HG03066 (cell line): Measurements from ENCODE around the gene PSMC3.

Experiments
- ATAC-seq: cut with Tn5 transposase; IDR thresholded peaks from one replicate; pipeline ENCODE4 v1.9.1; 2021; ENCODE audit warnings: low read depth; ENCODE audit not compliant: unreplicated experiment

The PSMC3 gene

DNA sequence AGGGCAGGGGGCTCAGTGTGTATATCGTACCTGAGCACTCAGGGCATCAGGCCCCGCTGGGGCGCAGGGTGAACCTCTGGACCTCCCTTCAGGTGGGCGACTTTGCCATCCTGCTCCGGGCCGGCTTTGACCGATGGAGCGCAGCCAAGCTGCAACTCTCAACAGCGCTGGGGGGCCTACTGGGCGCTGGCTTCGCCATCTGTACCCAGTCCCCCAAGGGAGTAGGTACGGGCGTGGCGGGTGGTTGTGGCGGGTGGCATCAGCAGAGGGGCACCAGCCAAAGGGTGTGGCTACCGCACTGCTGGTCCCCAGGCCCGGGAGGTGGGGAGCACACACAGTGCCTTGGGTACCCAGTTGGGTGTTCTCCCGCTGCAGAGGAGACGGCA is 11.6 kb downstream of the PSMC3 start:
- ATAC-seq, result no peak

DNA sequence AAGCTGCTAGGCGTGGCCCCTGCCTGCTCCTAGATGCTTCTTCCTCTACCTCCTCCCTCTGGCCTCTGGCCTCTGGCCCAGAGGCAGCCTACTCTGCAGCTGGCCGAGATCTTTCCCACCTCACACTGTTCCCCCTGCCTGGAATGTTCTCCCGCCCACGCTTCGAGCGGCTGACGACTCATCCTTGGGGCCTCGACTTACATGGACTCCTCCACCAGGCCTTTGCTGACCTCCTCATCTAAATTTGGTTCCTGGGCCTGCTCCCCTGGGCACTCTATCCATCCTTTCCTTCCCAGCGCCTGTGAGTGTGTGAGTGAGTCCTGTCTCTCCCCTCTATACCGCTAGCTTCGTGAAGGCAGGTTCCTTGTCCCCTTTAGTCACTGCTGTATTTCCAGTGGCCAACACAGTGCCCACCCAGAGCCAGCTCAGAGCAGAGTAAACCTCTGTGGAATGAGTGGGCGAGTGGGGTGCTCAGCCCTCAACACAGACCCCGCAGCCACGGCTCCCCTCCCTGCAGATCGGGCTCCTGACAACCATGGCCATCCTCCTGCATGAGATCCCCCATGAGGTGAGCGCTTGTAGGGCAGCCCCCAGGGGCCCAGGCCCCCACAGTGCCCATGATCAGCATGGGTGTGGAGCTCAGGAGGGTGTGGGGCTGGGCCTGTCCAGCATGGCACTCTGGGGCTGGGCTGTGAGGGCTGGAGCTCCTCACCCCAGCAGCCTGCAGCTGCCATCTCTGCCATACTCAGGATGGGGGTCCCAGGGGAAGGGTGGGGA is 12.1 kb downstream of the PSMC3 start:
- ATAC-seq, result no peak

DNA sequence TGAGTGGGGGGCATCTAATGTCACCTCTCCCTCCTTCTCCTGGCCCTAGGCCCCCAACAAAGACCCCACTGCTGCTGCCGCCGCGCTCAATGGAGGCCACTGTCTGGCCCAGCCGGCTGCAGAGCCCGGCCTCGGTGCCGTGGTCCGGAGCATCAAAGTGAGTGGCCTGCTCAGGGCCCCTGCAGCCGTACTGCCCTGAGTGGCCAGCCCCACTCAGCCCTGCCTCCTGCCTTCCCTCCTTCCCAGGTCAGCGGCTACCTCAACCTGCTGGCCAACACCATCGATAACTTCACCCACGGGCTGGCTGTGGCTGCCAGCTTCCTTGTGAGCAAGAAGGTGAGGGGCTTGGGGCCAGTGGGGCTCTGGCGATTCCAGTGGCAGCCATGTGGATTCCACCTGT is 12.9 kb downstream of the PSMC3 start:
- no peak for ATAC-seq

DNA sequence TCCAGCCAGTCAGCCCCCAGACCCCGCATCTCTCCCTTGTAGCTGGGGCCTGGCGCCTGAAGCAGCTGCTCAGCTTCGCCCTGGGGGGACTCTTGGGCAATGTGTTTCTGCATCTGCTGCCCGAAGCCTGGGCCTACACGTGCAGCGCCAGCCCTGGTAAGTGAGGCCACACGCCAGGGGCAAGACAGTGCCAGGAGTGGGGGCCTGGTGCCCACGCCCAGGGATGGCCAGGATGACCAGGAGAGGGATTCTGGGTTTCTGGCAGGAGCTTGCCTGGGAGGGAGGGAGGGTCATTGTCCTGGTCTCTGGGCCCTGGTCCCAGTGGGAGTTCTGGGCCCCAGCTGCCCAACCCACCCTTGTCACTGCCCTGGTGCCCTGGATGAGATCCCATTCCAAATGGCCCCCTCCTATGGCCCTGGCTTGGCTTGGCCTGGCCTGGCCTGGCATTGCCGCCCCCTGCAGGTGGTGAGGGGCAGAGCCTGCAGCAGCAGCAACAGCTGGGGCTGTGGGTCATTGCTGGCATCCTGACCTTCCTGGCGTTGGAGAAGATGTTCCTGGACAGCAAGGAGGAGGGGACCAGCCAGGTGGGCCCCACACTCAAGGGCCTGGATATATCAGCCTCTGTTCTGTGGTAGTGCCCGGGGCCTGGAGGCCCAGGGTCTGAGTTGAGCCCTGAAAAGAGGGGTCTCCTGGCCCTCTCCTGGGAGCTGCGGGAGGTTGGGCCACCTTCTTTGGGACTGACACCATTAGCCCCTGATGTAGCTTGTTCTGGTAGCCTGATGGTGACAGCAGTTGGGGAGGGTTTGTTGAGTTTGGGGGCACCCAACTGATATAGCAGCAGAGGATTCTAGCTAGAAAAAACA is 14.1 kb downstream of the PSMC3 start:
- ATAC-seq, result no peak

DNA sequence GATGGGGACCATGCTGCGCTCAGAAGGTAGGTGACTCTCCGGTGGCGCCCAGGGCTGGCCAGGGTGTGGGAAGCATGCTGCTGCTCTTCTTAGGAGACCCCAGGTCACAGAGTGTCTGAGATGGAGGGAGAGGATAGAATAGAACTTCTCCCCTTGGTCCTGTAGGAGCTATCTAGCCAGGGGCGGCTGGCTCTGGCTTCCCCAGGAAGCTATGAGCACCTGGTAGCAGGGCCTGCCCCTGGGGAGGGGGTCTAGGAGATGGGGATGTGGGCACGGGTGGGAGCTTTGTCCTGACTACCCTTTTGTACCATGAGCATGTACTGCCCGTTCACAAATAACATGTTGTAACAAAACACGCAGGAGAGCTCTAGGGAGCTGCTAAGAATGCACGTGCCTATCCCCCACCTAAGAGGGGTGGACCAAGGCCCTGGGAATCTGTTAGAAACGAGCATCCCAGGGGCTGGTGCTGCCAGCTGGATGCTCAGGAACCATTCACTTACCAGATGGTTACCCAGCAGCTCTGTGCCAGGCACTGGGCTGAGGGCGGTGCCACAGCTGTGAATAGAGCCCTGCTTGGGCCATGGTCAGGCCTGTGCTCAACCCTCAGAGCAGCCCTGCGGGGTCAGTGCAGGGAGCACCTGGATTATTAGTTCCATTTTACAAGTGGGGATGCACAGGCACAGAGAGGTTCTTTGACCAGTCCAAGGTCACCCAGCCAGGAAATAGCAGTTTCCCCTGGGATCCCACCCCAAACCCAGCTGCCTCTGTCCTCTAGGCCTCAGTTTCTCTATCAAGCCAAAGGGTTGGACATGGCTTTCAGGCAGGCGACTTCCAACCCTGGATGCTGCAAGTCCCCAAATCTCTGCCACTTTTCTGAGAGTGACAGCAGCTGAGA is 15.6 kb downstream of the PSMC3 start:
- no peak for ATAC-seq

DNA sequence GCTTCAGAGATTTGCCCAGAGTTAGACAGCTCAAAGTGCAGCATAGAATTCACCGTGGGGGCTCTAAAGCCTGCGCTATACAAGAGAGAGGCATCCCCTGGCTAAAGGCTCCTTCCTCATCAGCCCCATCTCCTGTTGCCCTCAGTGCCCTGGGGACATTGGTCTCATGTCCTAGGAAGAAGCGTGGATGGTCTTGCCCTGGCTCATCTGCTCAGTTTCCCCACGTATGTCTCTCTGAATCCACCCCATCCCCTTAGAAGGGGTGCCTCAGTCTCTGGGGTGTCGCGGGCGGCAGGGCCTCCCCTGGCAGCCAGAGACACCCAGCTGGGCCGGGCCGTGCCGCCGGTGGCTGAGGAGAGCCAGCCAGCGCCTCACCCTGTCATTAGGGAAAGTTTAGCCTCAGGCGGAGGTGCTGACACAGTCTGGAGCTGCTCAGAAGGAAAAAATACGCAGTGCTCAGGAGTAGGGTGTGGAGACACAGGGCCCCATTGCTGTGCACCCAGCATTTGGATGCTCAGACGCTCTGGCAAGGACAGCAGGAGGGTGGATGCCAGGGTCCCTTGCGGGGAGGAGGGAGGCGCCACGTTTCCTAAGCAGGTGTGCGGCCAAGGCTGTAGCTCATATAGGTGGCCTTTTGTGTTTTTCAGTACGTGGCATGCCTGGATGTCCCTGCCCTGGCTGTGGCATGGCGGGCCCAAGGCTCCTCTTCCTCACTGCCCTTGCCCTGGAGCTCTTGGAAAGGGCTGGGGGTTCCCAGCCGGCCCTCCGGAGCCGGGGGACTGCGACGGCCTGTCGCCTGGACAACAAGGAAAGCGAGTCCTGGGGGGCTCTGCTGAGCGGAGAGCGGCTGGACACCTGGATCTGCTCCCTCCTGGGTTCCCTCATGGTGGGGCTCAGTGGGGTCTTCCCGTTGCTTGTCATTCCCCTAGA is 16.5 kb downstream of the PSMC3 start:
- ATAC-seq, result no peak

DNA sequence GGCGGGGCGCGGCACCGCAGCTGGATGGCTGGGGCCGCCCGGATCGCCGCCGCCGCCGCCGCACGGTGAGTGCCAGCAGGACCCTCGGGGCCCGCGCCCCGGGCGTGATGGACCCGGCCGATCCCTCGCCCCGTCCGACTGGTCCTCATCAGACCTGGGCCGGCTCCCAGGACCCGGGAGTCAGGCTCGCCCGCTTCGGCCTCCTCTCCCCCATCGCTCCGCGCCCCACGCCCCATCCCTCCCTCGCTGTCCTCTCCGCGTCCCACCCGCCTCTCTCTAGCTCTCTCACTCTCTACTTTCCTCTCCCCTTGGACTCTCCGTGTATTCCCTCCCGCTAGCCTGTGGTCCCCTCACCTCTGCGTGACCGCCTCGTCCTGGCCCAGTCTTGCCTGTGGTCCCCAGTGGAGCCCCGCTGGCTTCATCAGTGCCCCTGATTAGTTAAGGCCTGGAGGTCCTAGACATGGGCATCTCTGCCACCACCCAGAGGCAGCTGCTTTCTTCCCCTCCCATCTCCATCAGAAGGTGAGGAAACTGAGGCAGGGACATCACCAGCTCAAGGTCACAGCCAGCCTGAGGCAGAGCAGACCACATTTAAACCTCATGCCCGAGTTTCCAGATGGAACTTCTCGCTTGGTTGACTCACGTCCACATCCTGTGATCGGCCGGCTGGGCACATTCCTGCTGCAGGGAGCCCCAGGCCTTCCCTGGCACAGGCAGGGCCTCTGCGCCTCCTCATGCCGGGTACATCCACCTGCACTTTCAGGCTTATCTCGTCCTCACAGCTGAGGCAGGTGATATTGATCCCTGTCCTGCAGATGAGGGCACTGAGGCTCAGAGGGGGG is 17.4 kb downstream of the PSMC3 start:
- ATAC-seq, result no peak

DNA sequence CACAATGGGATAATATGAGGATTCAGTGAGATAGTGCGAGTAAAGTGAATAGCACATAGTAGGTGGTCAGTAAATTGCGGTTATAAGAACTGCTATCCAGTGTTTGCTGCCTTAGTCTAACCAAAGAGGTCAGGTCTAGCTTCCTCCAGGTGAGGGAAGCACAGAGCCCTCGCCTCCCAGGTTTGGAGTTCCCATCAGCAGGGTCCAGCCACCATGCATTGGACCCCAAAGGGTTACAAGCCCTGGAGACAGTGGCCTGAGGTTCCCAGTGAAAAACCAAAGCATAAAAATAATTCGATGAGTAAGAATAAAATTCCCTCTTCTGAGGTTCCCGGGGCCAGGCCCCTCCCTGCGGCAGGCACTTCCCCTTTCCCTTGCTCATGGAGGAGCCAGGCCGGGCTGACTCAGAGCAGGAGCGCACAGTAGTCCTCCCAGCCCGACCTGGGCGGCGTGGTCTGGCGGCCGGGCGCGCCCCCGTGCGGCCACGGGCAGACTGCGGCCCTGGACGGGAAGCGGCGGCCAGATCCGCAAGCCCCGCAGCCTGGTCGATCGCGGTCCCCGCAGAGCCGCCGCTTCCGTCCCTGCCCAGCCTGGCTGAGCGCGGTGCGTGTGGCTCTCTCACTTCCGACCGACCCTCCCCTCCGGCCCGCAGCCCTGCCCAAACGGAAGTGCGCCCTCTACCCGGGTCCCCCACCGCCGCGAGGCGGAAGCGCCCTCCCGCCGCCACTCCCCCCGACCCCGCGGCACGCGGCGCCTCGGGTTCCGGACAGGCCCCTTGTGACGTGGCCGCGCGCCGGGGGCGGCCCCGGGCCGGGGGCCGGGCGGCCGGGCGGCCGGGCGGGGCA is 18.3 kb downstream of the PSMC3 start, which contains the start of gene SLC39A13:
SLC39A13 (plus strand) TSS at position 845 of the 845 bp plus-strand sequence. CDS start 1,505 bp downstream, outside the sequence.
- peak; percentile 76 for ATAC-seq

DNA sequence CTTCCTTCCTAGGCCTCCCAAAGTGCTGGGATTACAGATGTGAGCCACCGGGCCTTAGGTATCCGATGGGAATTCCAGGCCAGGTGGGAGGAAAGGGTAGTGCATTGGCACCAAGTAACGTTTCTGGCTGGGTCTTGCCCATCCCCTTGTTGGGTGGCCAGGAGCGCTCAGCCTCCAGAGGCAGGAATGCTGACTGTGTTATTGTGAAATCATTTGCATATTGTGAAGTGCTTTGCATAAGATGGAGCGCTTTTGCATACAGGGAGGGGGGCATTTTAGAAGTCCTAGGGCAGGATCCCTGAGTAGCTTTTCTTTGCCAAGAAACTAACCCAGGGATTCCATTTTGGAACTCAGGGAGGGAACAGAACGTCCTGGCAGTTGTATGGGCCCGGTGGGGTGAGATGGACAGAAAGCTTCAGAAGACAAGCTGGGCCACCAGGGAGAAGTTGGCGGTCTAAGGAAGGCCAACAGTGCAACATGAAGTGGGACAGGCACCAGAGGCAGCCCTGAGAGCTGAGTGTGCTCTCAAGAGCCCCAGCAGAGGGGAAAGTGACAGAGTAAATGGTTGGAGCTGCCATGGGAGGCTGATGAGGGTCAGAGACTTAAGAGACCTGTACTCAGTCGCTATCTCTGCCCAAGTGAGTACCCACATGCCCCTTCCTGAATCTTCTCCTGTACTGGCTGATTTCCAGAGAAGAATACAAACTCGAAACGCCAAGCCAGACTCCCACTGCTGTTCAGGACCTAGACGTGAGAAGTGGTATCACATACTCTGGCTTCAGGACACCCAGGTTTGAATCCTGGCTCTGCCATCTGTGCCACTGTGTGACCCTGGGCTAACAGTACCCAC is 19.1 kb downstream of the PSMC3 start:
- no peak for ATAC-seq

DNA sequence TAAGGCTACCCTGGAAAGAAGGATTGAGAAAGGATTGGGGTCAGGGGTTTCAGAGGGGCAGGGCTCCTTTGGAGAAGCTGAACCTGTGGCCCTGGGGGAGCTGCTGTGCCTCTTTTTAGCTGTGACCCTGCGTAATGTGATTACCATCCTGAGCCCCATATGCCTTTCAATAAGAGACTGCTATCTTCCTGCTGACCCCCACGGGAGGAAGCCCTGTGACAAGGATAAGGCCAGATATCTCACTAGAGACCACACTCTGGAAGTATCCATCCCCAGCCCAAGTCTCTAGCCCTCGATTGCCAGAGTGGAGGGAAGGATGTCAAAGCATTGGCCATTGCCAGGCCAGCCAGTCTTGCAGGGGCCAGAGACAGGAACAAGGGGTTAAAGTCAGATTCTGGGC is 22.7 kb downstream of the PSMC3 start:
- ATAC-seq, result no peak

DNA sequence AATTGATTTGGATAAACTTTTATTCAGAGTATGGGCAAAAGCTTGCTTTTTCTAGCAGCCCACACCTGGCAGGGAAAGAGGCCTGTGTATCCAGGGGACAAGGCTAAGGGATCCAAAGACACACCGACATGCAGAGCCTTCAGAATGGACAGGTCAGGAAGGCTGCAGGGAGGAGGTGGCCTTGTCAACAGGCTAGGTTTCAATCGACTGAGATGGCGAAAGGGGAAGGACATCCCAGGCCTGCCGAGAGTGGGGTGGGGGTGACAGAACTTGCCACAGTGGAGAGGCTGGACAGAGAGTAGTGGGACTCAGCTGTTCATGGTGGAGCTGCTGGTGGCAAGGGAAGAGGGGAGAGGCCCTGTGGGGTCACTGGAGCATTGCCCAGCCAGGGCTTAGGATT is 23.1 kb downstream of the PSMC3 start:
- ATAC-seq, result no peak

DNA sequence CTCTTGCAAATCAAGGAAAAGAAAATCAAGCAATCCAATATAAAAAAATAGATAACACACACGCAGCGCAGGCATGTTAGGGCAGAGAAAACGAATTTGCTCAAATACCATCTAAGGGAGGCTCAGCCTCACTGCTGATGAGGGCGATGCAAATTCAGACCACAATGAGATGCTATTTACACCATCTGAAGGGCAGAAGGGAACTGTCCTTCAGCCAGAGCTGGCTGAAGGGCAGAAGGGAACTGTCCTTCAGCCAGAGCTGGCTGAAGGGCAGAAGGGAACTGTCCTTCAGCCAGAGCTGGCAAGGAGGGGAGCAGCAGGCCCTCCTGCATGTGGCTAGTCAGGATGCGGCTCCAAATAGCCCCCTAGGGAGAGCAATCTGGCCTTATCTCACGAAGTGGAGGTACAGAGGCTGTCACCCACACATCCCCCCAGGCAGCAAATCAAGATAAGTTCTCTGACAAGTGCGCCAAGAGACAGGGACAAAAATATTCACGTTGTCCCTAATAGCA is 25.4 kb downstream of the PSMC3 start:
- ATAC-seq, result peak; percentile 78

DNA sequence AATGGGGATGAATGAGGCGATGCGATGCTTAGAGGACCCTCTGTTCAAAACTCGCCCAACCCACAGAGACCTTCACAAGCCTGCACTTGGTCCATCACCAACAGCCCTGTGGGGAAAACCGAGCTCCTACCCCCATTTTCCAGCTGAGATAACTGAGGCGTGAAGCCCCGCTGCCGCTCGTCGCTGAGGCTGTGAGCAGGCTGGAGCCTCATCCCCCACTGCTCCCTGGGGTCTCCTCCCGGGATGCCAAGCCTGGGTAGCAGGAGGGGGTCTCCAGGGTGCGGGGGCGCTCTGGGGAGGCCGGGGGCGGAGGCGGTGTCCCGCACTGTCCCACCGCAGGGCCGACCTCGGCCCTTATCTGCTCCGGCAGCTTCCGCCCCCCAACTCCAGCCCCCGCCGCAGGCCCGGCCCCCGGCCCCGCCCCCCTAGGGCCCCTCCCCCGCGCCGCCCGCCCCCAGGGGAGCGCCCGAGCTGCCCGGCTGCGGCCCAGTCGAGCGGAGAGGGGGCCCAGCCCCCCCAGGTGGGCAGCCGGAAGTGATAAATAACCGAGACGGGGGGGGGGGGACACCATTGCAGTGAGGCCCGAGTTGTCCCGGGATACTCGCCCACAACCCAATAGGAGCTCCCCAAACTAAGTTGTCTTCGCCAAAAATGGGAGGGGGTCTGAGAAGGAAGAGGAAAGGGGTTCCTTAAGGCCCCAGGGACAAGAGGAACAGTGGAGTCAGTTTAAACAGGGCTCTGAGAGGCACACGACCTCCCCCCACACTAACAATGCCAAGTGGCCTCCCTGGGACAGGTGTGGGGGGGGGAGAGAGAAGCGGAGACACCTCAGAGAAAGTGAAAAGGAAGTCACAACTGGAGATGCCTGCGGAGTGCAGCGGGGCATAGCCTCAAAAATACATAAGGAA is 26.1 kb downstream of the PSMC3 start:
- ATAC-seq, result peak; percentile 37

DNA sequence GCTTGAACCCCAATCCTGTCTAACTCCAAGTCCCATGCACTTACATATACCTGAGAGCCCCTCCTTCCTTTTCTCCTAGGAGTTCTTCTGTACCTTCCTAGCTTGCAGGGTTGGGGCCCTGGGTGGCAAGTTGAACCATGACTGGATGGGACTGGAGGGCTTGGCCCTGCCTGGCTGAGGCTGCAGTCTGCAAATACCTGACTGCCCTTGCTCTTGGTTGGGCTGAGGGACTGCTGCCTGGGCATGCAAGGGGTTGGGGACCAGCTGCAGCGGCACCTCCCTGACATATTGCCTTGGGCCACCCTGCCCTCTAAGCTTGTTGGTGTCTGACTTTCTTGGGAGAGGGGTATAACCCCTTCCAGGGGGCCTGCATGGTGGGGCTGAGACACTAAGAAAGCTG is 27.7 kb downstream of the PSMC3 start:
- ATAC-seq, result no peak

DNA sequence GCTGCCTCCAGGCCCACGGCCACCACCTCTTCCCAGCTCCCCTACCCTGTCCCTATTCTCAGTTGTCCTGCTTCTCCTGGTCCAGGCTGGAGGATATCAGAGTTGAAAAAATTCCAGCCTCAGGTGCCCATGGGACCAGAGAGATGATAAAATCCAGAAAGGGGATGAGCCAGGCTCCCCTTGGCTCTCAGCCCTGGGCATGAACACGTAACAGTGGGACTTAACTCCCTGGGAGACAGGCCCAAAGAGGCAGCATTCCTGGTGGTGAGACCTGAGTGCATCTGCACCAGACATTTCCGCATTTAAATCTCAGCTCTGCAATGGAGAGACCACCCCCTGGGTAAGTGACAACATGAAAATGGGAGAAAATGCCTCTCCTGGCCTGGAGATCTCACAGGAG is 28.2 kb downstream of the PSMC3 start:
- no peak for ATAC-seq

DNA sequence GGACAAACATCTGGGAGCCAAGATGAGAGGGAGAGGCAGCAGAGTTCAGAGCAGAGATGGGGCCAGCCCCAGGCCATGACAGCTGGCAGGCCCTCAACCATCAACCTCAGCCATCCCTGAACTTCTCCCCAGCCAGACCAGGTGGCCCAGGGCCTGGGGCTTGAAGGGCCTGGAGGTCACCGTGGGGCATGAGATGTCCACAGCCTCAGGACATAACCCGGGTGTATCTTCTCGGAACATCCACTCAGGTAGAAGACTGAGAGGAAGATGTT is 30.3 kb downstream of the PSMC3 start:
- ATAC-seq, result no peak
